ENCODE data around the gene OXNAD1.

GRCh38 chr3:16302082-16302631, 37.1 kb downstream of the OXNAD1 start:
- TF ChIP-seq POLR2A (IDR thresholded peaks at IDR 0.05) = no peak
- TF ChIP-seq CTCF (IDR thresholded peaks at IDR 0.05) = no peak
